Neuronal stem cell (in vitro differentiated cells): ENCODE data around the gene CRYBB2.
"Not testable (repeated sequence)": the region's sequence is repeated elsewhere in the genome, so short reads cannot be mapped to it uniquely, and the experiment has no call there.

Source experiments
- DNase-seq: peaks from one replicate; pipeline ENCODE4 v3.0.0-alpha.2; 2013; ENCODE audit warnings: low spot score
- H2AFZ ChIP-seq: one replicate; pipeline ENCODE4 v1.6.1; 2013; ENCODE audit warnings: mild to moderate bottlenecking, low read length, inconsistent platforms
- H2AK5ac ChIP-seq: 2 replicates; pipeline ENCODE4 v1.6.1; 2013; ENCODE audit warnings: low read depth, mild to moderate bottlenecking, inconsistent platforms, low read length, moderate library complexity, mixed read lengths
- H2BK120ac ChIP-seq: 2 replicates; pipeline ENCODE4 v1.6.1; 2013; ENCODE audit warnings: low read depth, mild to moderate bottlenecking, inconsistent platforms, low read length, moderate library complexity, mixed read lengths
- H2BK12ac ChIP-seq: one replicate; pipeline ENCODE4 v1.6.1; 2013; ENCODE audit warnings: low read length, inconsistent platforms
- H2BK15ac ChIP-seq: 2 replicates; pipeline ENCODE4 v1.6.1; 2013; ENCODE audit warnings: mild to moderate bottlenecking, low read length, inconsistent platforms, mixed read lengths
- H2BK5ac ChIP-seq: one replicate; pipeline ENCODE4 v1.6.1; 2013; ENCODE audit warnings: inconsistent platforms, mild to moderate bottlenecking, low read length, moderate library complexity
- H3K14ac ChIP-seq: one replicate; pipeline ENCODE4 v1.6.1; 2013; ENCODE audit warnings: low read length, inconsistent platforms
- H3K18ac ChIP-seq: 2 replicates; pipeline ENCODE4 v1.6.1; 2013; ENCODE audit warnings: low read length, inconsistent platforms
- H3K23ac ChIP-seq: 2 replicates; pipeline ENCODE4 v1.6.1; 2013; ENCODE audit warnings: low read depth, mild to moderate bottlenecking, mixed read lengths, low read length, inconsistent platforms; ENCODE audit not compliant: poor library complexity
- H3K27ac ChIP-seq: replicated peaks from 3 replicates; pipeline ENCODE4 v1.5.1; 2013; ENCODE audit warnings: low read length, inconsistent platforms
- H3K27me3 ChIP-seq, 3 experiments: 2 replicates each; pipeline ENCODE4 v1.6.1; 2013; ENCODE audit warnings: low read length in 3 of 3, mild to moderate bottlenecking in 2 of 3, inconsistent platforms in 1 of 3, low read depth in 1 of 3, mixed read lengths in 1 of 3, moderate library complexity in 1 of 3; ENCODE audit not compliant: control insufficient read depth in 3 of 3, insufficient read depth in 3 of 3
- H3K36me3 ChIP-seq, 2 donors: replicated peaks in 1 of 2; 2 replicates each; pipeline ENCODE4 v1.6.1; 2013; ENCODE audit warnings: low read length in 2 of 2; ENCODE audit not compliant: control insufficient read depth in 2 of 2, insufficient read depth in 2 of 2
- H3K4ac ChIP-seq: 2 replicates; pipeline ENCODE4 v1.6.1; 2013; ENCODE audit warnings: inconsistent platforms, mild to moderate bottlenecking, low read length, moderate library complexity
- H3K4me1 ChIP-seq, 2 donors: 1 replicate in 1 of 2; 2 replicates in 1 of 2; pipeline ENCODE4 v1.6.1; 2013; ENCODE audit warnings: low read length in 2 of 2, low read depth in 1 of 2; ENCODE audit not compliant: control insufficient read depth in 2 of 2, insufficient read depth in 1 of 2
- H3K4me2 ChIP-seq: one replicate; pipeline ENCODE4 v1.6.1; 2013; ENCODE audit warnings: mild to moderate bottlenecking, low read length, inconsistent platforms; ENCODE audit not compliant: insufficient read depth, poor library complexity, severe bottlenecking
- H3K4me3 ChIP-seq, 2 donors: 2 replicates each; pipeline ENCODE4 v1.5.1; 2013; ENCODE audit warnings: low read length in 2 of 2, mild to moderate bottlenecking in 2 of 2, inconsistent platforms in 1 of 2, moderate library complexity in 1 of 2
- H3K79me1 ChIP-seq: one replicate; pipeline ENCODE4 v1.6.1; 2013; ENCODE audit warnings: low read depth, mild to moderate bottlenecking, inconsistent platforms, low read length, moderate library complexity
- H3K9ac ChIP-seq: one replicate; pipeline ENCODE4 v1.6.1; 2013; ENCODE audit warnings: mild to moderate bottlenecking, low read depth, low read length, inconsistent platforms; ENCODE audit not compliant: poor library complexity
- H3K9me3 ChIP-seq, 2 donors: replicated peaks in 1 of 2; 2 replicates each; pipeline versions ENCODE3 to v1.6.1; 2013; ENCODE audit warnings: low read length in 2 of 2, mild to moderate bottlenecking in 2 of 2, inconsistent platforms in 1 of 2, low read depth in 1 of 2, mixed read lengths in 1 of 2, moderate library complexity in 1 of 2; ENCODE audit not compliant: control insufficient read depth in 2 of 2, insufficient read depth in 1 of 2
- H4K8ac ChIP-seq: one replicate; pipeline ENCODE4 v1.6.1; 2013; ENCODE audit warnings: low read depth, mild to moderate bottlenecking, inconsistent platforms, low read length, moderate library complexity
- H4K91ac ChIP-seq: one replicate; pipeline ENCODE4 v1.6.1; 2013; ENCODE audit warnings: low read length, low read depth, mild to moderate bottlenecking, inconsistent platforms; ENCODE audit not compliant: poor library complexity
- WGBS, 2 donors: extraction: QIAGEN DNeasy Blood & Tissue Kit; methylation state at CpG; one replicate each; pipeline ENCODE4 v1.1.7; 2013; ENCODE audit warnings: missing lambda C conversion rate in 2 of 2, mixed read lengths in 1 of 2; ENCODE audit not compliant: insufficient read length in 2 of 2, insufficient replicate concordance in 1 of 2; ENCODE audit errors: extremely low coverage in 2 of 2; 5-methylcytosine and 5-hydroxymethylcytosine counted together

The CRYBB2 gene

GRCh38 chr22:25203082-25203481 lies 16.4 kb upstream of the CRYBB2 start:
- H3K14ac ChIP-seq = no peak overlapping the region
- H3K4me3 ChIP-seq = no peak overlapping the region
- H3K4me2 ChIP-seq = no peak overlapping the region
- H2BK12ac ChIP-seq = no peak overlapping the region
- H2AFZ ChIP-seq = no peak overlapping the region
- no peak for DNase-seq
- no peaks in the 10 kb centered on the region for H3K27me3 ChIP-seq
- no peak overlapping the region for H4K91ac ChIP-seq
- H3K4me1 ChIP-seq = peaks cover 8 to 9% of the 10 kb centered on the region in 2 donors
- H2BK15ac ChIP-seq = no peak overlapping the region
- no peak overlapping the region for H2BK120ac ChIP-seq
- no peaks in the 10 kb centered on the region for H3K79me1 ChIP-seq
- H3K36me3 ChIP-seq = no peaks in the 10 kb centered on the region
- H3K27ac ChIP-seq = no peak overlapping the region
- H2BK5ac ChIP-seq = no peak overlapping the region
- no peak overlapping the region for H4K8ac ChIP-seq
- no peaks in the 10 kb centered on the region for H3K9me3 ChIP-seq
- no peak overlapping the region for H3K18ac ChIP-seq
- H2AK5ac ChIP-seq = no peak overlapping the region
- no peak overlapping the region for H3K9ac ChIP-seq
- no peak overlapping the region for H3K4ac ChIP-seq
- no CpG with 5 or more reads among the region's 4 CpGs for WGBS, 2 donors
- no peak overlapping the region for H3K23ac ChIP-seq

- H4K8ac ChIP-seq, H3K4ac ChIP-seq, H2AFZ ChIP-seq, H3K9ac ChIP-seq, H2AK5ac ChIP-seq, H3K4me1 ChIP-seq, H3K79me1 ChIP-seq, H3K4me2 ChIP-seq, H2BK12ac ChIP-seq, H4K91ac ChIP-seq, H2BK15ac ChIP-seq, H3K18ac ChIP-seq, H3K36me3 ChIP-seq, H3K4me3 ChIP-seq, H3K23ac ChIP-seq, H2BK5ac ChIP-seq, DNase-seq, H3K9me3 ChIP-seq, H3K27me3 ChIP-seq, H3K27ac ChIP-seq, H2BK120ac ChIP-seq, H3K14ac ChIP-seq: not testable (repeated sequence)
- WGBS, 2 donors = no CpG with 5 or more reads among the region's 7 CpGs
Measured at GRCh38 chr22:25204547-25204946, 14.9 kb upstream of the CRYBB2 start.

- H2AK5ac ChIP-seq = no peak overlapping the region
- H2BK5ac ChIP-seq = no peak overlapping the region
- no peak overlapping the region for H3K18ac ChIP-seq
- no peak overlapping the region for H2AFZ ChIP-seq
- no peak overlapping the region for H2BK15ac ChIP-seq
- no peaks in the 10 kb centered on the region for H3K9me3 ChIP-seq
- WGBS, 2 donors = no CpG with 5 or more reads among the region's 1 CpG
- H3K14ac ChIP-seq = no peak overlapping the region
- H3K27ac ChIP-seq = no peak overlapping the region
- H3K4ac ChIP-seq = no peak overlapping the region
- no peaks in the 10 kb centered on the region for H3K36me3 ChIP-seq
- H2BK12ac ChIP-seq = no peak overlapping the region
- no peak overlapping the region for H3K4me2 ChIP-seq
- H3K9ac ChIP-seq = no peak overlapping the region
- no peak overlapping the region for H4K8ac ChIP-seq
- H3K27me3 ChIP-seq = no peaks in the 10 kb centered on the region
- peaks cover 0 to 2% of the 10 kb centered on the region in 2 donors for H3K4me1 ChIP-seq
- no peak overlapping the region for H3K4me3 ChIP-seq
- no peak overlapping the region for H3K23ac ChIP-seq
- H3K79me1 ChIP-seq = no peaks in the 10 kb centered on the region
- H4K91ac ChIP-seq = no peak overlapping the region
- no peak for DNase-seq
- H2BK120ac ChIP-seq = no peak overlapping the region
Measured at GRCh38 chr22:25205847-25206246, 13.6 kb upstream of the CRYBB2 start.

GRCh38 chr22:25206998-25207397 lies 12.4 kb upstream of the CRYBB2 start:
- H3K18ac ChIP-seq = peak overlapping the region; percentile 15
- whole genome bisulfite sequencing, 2 donors = no CpG with 5 or more reads among the region's 21 CpGs
- no peak overlapping the region for H3K27ac ChIP-seq
- H2BK120ac ChIP-seq = no peak overlapping the region
- DNase-seq = no peak
- no peak overlapping the region for H3K14ac ChIP-seq
- no peak overlapping the region for H3K4me3 ChIP-seq
- no peaks in the 10 kb centered on the region for H3K36me3 ChIP-seq
- H3K4me1 ChIP-seq = peaks cover 0 to 2% of the 10 kb centered on the region in 2 donors
- no peak overlapping the region for H2BK12ac ChIP-seq
- H3K9ac ChIP-seq = no peak overlapping the region
- no peak overlapping the region for H3K4ac ChIP-seq
- no peak overlapping the region for H2BK5ac ChIP-seq
- H2AK5ac ChIP-seq = no peak overlapping the region
- no peaks in the 10 kb centered on the region for H3K9me3 ChIP-seq
- no peaks in the 10 kb centered on the region for H3K79me1 ChIP-seq
- no peak overlapping the region for H4K91ac ChIP-seq
- no peak overlapping the region for H2AFZ ChIP-seq
- H3K27me3 ChIP-seq = no peaks in the 10 kb centered on the region
- H3K4me2 ChIP-seq = no peak overlapping the region
- no peak overlapping the region for H4K8ac ChIP-seq
- H2BK15ac ChIP-seq = no peak overlapping the region
- H3K23ac ChIP-seq = no peak overlapping the region
